Measurements from ENCODE around the gene TMPRSS13.
"Not testable (repeated sequence)": the region's sequence is repeated elsewhere in the genome, so short reads cannot be mapped to it uniquely, and the experiment has no call there.

The TMPRSS13 gene

GRCh38 chr11:117931331-117931950 lies 2.2 kb upstream of the TMPRSS13 start:
- no peak for DNase-seq (ENCODE audit: low read depth in 3 of 3)

- DNase-seq (ENCODE audit: low read depth in 3 of 3) = no peak
Observed at GRCh38 chr11:117930668-117931330, 1.6 kb upstream of the TMPRSS13 start.

GRCh38 chr11:117929916-117930570 lies 841 bp upstream of the TMPRSS13 start:
- DNase-seq (ENCODE audit: low read depth in 3 of 3) = no peak

- DNase-seq (ENCODE audit: low read depth in 3 of 3) = no peak
Observed at GRCh38 chr11:117928446-117929141, 608 bp downstream of the TMPRSS13 start.

GRCh38 chr11:117927926-117928325 lies 1.3 kb downstream of the TMPRSS13 start:
- DNase-seq (ENCODE audit: low read depth in 3 of 3) = no peak

GRCh38 chr11:117926166-117926565 lies 3.0 kb downstream of the TMPRSS13 start:
- not testable (repeated sequence) for DNase-seq (ENCODE audit: low read depth in 3 of 3)

GRCh38 chr11:117925198-117925925 lies 3.8 kb downstream of the TMPRSS13 start:
- DNase-seq (ENCODE audit: low read depth in 3 of 3) = no peak

- DNase-seq (ENCODE audit: low read depth in 3 of 3) = no peak
Observed at GRCh38 chr11:117924631-117925170, 4.5 kb downstream of the TMPRSS13 start.

GRCh38 chr11:117923773-117924172 lies 5.4 kb downstream of the TMPRSS13 start:
- no peak for DNase-seq (ENCODE audit: low read depth in 3 of 3)

- DNase-seq (ENCODE audit: low read depth in 3 of 3) = no peak
Observed at GRCh38 chr11:117923275-117923674, 5.9 kb downstream of the TMPRSS13 start.

GRCh38 chr11:117921893-117922292 lies 7.3 kb downstream of the TMPRSS13 start:
- no peak for DNase-seq (ENCODE audit: low read depth in 3 of 3)

GRCh38 chr11:117921456-117921855 lies 7.7 kb downstream of the TMPRSS13 start:
- DNase-seq (ENCODE audit: low read depth in 3 of 3) = no peak

- no peak for DNase-seq (ENCODE audit: low read depth in 3 of 3)
Observed at GRCh38 chr11:117919781-117920221, 9.4 kb downstream of the TMPRSS13 start.

- no peak for DNase-seq (ENCODE audit: low read depth in 3 of 3)
Observed at GRCh38 chr11:117919341-117919740, 9.9 kb downstream of the TMPRSS13 start.

- DNase-seq (ENCODE audit: low read depth in 3 of 3) = no peak
Observed at GRCh38 chr11:117918366-117919255, 10.6 kb downstream of the TMPRSS13 start.

GRCh38 chr11:117917591-117918151 lies 11.5 kb downstream of the TMPRSS13 start:
- DNase-seq (ENCODE audit: low read depth in 3 of 3) = no peak

GRCh38 chr11:117916956-117917355 lies 12.2 kb downstream of the TMPRSS13 start:
- DNase-seq (ENCODE audit: low read depth in 3 of 3) = no peak

GRCh38 chr11:117915672-117916235 lies 13.4 kb downstream of the TMPRSS13 start:
- no peak for DNase-seq (ENCODE audit: low read depth in 3 of 3)

- DNase-seq (ENCODE audit: low read depth in 3 of 3) = no peak
Observed at GRCh38 chr11:117914991-117915618, 14.1 kb downstream of the TMPRSS13 start.

All from stimulated activated CD4-positive, alpha-beta T cell treated with anti-CD3 and anti-CD28 coated beads, TNF-alpha, amount 100 ng/mL, for 48 hours (primary cell).